DMS153 treated with DMSO at 0.1 percent for 48 hours (cell line): ENCODE measurements around the gene TAF11.
"Not testable (repeated sequence)": the region's sequence is repeated elsewhere in the genome, so short reads cannot be mapped to it uniquely, and the experiment has no call there.

Experiments used
- DNase-seq: peaks from one replicate; lab custom pipeline; 2025; ENCODE audit not compliant: unreplicated experiment; lab: John Stamatoyannopoulos, UW

The TAF11 gene

DNA sequence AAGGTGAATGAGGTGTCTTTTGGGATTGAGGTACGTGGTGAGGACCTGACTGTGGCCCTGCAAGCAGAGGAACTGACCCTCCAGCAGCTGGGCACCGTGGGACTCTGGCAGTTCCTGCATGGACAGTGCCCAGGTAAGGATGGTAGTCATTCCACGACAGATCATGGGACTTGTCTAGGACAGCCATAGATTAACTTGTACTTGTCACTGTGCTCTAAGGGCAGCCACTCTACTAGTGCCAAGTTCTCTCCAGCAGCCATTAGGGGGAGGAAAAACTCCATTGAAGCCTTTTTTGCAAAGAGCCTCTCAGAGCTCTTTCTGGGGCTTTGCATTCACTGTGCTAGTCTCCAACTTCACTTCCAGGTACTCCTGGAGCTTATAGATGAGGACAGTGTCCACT is 20.4 kb downstream of the TAF11 start:
- no peak for DNase-seq

DNA sequence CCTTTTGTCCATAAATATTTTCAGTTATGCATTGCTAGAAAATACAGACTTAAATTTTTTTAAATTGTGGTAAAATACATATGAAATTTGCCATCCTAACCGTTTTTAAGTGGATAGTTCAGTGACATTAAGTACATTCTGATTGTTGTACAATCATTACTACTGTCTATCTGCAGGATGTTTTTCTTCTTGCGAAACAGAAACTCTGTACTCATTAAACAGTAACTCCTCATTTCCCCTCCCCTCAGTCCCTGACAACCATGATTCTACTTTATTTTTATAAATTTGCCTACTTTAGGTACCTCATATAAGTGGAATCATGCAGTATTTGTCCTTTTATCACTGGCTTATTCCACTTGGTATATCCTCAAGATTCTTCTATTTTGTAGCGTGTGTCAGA is 21.3 kb downstream of the TAF11 start:
- DNase-seq = no peak

DNA sequence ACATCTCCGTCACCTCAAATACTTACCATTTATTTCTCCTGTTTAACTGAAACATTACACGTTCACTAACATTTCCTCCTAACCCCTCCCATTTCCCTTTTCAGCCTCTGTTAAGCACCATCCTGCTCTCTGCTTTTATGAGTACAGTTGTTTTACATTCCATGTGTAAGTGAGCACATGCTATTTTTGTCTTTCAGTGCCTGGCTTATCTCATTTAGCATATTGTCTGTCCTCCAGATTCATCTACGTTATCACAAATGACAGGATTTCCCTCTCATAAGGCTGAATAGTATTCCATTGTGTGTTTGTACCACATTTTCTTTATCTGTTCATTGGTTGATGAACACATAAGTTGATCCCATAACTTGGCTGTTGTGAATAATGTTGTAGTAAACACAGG is 22.7 kb downstream of the TAF11 start:
- no peak for DNase-seq

DNA sequence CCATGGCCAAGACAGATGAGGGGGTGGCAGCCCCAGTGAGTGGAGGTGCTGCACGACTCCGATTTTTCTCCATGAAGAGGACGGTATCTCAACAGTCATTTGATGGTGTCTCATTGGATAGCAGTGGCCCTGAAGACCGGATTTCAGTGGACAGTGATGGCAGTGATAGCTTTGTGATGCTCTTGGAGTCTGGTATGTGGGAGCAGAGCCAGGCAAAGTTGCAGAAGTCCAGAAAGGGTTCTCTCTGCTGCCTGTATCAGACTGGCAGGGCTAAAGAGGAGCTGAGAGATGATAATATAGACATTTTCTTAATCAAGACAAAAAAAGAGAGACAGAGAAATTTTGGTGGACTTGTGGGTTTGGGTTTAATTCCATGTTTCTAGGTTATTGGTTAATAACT is 23.8 kb downstream of the TAF11 start:
- no peak for DNase-seq

DNA sequence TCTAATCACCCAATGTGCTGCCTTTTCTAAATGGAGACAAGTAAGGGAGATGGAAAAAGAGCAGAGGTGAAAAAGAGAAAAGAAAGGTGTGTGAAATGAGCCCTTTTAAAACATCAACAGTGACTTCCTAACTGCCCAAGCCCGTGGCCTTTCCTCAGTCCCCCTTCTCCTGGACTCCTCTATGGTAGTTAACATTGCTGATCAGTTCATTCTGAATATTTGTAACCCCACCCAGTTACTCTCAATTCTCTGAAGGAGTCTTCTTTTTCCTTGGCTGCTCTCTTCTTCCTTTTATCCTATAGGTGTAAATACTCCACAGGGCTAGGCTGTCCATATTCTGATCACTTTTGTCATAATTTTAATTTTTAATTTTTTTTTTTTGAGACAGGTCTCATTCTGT is 27.1 kb downstream of the TAF11 start:
- DNase-seq = no peak

DNA sequence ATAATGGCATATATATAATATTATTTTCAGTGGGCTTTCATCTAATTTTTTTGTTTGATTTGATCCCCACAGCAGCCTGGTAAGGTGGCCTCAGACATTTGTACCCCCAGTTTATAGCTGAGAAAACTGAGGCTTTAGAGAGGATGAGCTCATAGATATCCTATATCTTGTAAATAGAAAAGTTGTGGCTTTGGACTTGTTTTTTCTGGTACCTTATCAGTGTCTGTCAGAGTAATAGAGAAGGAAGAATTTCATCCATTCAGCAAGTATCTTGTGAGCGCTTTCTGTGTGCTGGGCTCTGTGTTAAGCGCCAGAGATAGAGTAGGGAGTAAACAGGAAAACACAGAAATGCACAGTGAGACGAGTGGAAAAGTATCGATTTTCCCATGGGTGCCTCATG is 27.9 kb downstream of the TAF11 start:
- no peak for DNase-seq

DNA sequence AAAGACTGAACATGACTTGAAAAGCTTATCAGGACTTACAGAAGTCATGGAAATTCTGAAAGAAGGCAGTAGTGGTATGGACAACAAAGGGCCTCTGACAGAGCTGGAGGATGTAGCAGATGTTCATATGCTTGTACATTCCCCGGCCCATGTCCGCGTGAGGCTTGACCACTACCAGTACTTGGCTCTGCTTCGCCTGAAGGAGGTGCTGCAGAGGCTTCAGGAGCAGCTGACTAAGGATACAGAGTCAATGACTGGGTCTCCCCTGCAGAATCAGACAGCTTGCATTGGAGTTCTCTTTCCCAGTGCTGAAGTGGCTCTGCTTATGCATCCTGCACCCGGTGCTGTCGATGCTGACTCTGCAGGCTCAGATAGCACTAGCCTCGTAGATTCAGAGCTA is 29.2 kb downstream of the TAF11 start:
- DNase-seq = no peak

DNA sequence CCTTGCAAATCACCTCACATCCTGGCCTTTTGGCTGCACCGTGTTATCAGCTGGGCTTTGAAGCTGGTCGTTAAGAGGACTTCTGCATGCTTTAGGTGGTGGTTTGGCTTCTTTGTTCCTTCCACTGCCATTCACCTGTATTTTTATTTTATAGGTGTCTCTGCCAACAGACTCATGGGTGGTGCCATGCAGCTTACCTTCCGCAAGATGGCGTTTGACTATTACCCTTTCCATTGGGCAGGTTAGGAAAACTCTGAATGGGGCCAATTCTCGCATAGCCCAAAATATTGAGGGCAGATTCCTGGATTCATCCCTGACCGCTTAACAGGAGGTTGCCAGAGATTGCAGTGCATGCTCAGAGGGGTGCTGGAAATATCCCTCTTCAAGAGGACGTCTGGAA is 32.4 kb downstream of the TAF11 start:
- no peak for DNase-seq

DNA sequence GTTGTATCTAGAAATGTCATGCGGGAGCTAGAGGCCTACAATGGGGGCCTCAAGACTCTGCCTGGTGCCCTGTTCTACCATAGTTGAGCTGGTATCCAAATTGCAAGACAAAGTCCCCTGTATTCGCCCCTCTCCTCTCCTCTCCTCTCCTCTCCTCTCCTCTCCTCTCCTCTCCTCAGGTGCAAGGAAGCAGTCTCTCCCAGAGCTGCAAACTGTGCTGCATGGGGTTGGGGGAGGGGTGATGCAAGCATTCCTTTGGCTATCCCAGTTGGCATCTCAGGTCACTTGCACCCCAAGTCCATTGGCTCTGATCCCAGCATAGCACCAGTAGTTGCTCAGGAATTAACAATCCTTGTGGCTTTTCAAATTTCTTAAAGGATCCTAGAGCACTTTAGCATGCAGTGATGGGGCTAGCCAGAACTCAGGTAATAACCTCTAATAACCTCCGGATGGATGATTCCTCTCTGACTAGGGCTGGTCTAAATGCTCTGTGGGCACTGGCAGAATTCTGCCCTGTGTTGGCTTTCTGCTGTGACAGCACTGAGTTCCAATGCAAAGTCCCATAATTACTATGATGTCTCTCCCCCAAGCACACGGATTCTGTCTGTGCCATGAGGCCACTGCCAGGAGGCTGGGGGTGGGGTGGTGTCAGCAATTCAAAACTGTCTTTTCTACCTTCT is 35.3 kb downstream of the TAF11 start:
- DNase-seq = no peak

DNA sequence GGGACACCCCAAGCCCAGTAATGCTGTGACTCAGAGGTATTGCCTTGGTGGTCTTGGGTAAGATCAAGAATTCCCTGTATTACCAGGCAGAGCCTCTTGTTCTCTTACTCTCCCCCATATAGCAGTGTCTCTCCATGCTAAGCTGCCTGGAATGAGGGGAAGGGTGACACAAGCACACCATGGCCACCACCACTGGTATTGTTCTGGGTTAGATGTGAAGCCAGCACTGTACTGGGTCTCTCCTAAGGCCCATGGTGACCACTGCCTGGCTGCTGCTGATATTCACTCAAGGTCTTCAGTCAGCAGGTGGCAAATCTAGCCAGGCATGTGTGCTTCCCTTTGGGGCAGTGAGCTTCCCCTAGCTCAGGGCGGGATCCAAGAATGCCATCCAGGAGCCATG is 36.5 kb downstream of the TAF11 start:
- no peak for DNase-seq

DNA sequence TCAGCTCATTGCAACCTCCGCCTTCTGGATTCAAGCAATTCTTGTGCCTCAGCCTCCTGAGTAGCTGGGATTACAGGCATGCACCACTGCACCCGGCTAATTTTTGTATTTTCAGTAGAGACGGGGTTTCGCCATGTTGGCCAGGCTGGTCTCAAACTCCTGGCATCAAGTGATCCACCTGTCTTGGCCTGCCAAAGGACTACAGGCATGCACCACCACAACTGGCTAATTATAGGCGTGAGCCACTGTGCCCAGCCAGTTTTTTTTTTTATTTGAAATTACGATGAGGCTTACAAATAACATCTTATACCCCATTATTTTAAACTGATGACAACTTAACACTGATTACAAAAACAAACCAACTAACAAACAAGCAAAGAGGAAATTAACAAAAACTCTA is 38.8 kb downstream of the TAF11 start:
- not testable (repeated sequence) for DNase-seq

DNA sequence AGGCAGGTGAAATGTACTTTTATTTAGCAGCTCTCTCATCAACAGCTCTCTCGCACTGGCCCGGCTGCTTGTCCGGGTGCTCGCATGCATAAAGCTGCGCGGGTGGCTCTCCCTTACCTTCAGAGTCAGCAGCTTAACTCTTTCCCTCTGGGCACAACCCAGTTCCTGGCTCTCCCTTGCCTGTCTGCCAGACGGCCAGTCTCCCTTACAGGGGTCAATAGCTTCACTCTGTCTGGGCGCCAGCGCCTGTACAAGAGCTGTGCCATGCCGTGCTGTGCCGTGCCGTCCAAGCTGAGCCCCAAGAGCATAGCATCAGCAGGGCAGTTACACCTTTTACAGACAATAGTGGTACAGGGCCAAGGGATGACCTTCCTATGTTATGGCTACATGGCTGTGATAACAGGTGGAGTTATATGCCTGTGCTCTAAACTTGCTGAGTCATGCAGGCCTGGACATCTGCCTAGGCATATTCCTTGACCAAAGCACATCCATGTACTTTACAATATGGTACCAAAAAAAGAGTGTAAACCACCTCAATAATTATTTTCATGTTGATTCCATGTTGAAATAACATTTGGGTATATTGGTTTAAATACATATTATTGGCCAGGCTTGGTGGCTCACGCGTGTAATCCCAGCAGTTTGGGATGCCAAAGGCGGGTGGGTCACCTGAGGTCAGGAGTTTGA is 48.0 kb downstream of the TAF11 start:
- DNase-seq = no peak

DNA sequence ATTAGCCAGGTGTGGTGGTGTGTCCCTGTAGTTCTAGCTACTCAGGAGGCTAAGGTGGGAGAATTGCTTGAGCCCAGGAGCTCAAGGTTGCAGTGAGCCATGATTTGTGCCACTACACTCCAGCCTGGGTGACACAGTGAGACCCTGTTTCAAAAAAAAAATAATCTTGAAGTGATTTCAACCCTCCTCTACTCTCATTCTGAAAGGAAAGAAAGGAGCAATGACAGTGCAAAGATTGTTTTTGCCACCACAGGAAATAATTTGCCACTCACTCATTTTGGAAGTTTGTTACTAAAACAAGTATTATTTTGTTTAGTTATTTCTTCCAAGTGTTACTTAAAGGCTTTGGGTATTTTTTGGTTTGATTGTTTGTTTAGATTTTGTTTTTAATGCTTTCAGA is 50.3 kb downstream of the TAF11 start:
- no peak for DNase-seq

DNA sequence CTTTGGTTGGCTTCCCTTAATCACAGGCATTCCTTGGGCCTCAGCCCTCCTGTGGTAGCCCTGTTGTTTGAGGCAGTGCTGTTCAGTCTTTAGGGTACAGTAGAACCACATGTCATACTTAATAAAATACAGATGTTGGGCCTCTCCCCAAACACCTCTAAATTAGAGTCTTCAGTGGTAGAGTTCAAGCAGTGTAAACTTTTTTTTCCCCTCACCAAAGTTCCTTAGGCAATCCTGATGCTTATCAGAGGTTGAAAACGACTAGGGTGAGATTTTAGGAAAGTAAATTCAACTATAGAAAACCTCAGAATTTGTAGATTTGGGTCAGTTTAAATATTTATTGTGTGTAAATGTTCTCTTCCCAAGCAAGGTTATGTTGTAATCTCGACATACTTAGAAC is 51.4 kb downstream of the TAF11 start:
- DNase-seq = no peak

DNA sequence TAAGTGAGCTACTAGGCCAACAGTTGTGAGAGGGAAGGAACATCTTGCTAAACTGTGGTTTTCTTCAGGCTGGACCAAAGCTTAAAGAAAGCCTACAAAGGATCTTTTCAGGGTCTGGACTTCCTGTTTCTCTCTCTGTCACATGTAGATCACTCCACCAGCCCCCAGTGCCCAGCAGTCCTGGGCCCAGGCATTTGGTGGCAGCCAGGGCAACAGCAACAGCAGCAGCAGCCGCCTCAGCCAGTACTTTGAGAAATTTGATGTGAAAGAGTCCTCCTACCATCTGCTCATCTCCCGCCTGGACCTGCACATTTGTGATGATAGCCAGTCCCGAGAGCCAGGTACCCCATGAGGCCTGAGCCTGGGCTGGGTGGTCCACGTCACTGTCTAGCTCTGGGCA is 51.8 kb downstream of the TAF11 start:
- DNase-seq = no peak

DNA sequence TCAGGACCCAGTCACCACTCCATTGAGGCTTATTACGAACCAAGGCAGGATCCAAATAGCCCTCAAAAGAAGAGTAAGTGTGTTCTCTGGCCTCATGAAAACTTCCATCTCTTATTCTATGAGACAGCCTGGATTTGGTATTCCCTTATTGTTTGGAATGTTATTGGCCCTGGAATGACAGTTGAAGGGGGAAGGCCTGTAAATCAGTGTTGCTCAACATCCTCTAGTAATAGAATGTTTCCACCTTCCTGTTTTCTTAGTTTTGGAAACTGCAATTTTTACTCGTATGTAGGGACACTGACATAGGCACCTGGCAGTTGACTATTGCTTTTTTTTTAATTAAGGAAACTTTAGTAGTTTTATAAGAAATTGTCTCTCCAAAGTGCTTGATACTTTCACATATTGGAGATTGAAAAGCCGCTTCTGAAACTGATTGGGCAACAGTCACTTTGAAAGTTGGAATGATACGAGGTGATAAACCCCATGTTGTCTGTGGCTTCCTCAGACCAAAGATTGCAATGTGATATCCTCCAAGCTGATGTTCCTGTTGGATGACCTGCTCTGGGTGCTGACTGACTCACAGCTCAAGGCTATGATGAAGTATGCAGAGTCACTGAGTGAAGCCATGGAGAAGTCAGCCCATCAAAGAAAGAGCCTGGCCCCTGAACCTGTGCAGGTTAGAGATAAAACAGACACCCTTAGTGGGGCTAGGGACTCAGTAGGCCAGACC is 52.9 kb downstream of the TAF11 start:
- no peak for DNase-seq

DNA sequence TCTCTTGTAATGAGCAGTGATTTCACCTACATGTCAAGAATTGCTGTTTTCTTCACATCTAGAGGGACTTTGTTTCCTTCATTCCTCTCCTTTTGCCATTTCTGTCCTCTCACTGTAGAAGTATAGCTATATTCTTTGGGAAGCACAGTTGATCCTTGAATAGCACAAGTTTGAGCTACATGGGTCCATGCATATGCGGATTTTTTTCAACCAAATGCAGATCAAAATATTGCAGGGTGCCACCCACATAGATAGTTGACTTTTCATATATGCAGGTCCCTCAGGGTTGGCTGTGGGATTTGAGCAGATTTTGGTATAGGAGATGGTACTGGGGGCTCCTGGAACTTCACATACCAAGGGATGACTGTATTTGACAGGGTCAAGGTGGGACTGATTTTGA is 54.9 kb downstream of the TAF11 start:
- no peak for DNase-seq

DNA sequence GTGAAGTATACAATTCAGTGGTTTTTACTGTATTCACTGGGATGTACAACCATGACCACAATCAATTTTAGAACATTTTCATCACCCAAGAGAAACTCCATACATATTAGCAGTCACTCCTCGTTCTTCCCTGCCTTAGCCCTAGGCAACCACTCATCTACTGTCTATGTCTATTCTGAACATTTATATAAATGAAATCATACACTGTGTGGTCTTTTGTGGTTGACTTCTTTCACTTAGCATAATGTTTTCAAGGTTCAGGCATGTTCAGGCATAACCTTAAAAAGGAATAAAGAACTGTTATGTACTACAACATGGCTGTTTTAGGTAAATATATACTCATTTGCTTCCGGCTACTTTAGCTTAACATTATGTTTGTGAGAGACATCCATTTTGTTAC is 58.7 kb downstream of the TAF11 start:
- no peak for DNase-seq
